Measurements from ENCODE around the gene TMA7. TPM values are rescaled to one million over a fixed set of nuclear protein-coding genes. Genes with fewer than 3 reads are reported as not detected.

The TMA7 gene
- total RNA-seq, 4 donors from 2014 or later: 122 to 281 (median 190) TPM

DNA sequence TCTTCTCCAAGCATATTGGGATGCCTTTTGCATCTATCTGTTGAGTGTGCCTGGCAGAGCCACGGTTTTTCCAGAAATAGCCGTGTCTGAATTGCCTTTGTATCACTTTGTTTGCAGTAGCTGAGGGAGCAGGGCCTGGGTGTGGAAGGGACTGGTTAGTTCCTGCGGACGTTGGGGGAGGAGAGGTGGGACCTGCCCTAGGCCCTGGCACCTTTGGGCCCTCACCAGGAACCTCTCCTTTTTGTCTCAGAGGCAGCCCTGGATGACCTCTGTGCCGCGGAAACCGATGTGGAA, 25.1 kb downstream of the TMA7 start:
- Histone ChIP-seq H3K4me3 (no peak overlapping the region), H3K9me3 (no peaks in the 10 kb centered on the region), H3K27ac (peak overlapping the region; percentile 97), H3K4me1 (peaks cover 50% of the 10 kb centered on the region), H3K36me3 (peaks cover 49% of the 10 kb centered on the region), H3K27me3 (no peaks in the 10 kb centered on the region)
- TF ChIP-seq POLR2A (IDR thresholded peaks at IDR 0.05) (no peak), EP300 (IDR thresholded peaks at IDR 0.05) (no peak)
- TF ChIP-seq, protein P1, sequence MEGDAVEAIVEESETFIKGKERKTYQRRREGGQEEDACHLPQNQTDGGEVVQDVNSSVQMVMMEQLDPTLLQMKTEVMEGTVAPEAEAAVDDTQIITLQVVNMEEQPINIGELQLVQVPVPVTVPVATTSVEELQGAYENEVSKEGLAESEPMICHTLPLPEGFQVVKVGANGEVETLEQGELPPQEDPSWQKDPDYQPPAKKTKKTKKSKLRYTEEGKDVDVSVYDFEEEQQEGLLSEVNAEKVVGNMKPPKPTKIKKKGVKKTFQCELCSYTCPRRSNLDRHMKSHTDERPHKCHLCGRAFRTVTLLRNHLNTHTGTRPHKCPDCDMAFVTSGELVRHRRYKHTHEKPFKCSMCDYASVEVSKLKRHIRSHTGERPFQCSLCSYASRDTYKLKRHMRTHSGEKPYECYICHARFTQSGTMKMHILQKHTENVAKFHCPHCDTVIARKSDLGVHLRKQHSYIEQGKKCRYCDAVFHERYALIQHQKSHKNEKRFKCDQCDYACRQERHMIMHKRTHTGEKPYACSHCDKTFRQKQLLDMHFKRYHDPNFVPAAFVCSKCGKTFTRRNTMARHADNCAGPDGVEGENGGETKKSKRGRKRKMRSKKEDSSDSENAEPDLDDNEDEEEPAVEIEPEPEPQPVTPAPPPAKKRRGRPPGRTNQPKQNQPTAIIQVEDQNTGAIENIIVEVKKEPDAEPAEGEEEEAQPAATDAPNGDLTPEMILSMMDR (IDR thresholded peaks at IDR 0.05): no peak
- WGBS: 20% methylated on average over 7 of the region's 7 CpGs
- DNase-seq (ENCODE audit: low spot score in 2 of 2): no peak

DNA sequence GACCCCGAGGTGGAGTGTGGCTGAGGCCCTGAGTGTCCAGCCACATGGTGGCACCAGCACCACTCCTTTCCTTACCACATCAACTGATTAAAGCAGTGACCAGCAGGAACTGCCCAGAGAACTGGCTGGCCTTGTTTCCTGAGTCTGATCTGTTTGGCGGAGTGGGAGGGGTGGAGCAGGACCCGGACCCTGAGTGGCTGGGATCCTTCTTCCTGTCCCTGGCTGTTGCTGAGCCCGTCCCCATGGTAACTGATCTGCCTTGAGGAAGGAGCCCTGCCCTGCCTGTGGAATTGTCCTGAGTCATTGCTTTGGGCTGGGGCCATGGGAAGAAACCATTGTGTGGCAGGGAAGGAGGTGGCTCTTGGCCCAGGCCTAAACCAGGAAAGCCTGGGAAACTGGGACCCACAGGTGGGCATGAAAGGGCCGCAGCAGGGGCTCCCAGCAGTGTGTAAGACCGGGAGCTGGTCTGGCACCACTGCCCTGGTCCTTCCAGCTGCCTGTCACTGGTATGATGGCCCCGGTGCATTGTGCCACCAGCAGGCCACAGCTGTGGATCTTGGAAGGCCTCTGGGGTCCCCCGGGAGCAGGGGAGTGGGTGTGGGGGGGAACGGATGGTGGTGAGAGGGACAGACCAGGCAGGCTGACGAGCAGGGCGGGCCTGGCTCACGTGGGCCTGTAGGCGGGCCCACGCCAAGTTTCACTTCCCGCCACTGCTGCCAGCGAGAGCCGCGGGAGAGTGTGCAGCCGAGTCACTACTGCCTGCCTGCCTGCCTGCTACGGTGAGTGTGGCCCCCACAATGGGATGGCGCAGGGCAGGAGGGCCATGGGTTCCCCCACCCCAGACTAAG, 25.7 kb downstream of the TMA7 start:
- H3K36me3 ChIP-seq: peaks cover 45% of the 10 kb centered on the region
- H3K4me3 ChIP-seq: peak overlapping the region; percentile 61
- no peaks in the 10 kb centered on the region for H3K27me3 ChIP-seq
- peaks cover 55% of the 10 kb centered on the region for H3K4me1 ChIP-seq
- DNase-seq (ENCODE audit: low spot score in 2 of 2): peak; percentile 99
- H3K27ac ChIP-seq: peak overlapping the region; percentile 97
- peak; percentile 34 to 82 (median 62) for TF ChIP-seq POLR2AphosphoS5 (IDR thresholded peaks at IDR 0.05)
- no peak for TF ChIP-seq EP300 (IDR thresholded peaks at IDR 0.05)
- TF ChIP-seq, protein P1 (IDR thresholded peaks at IDR 0.05): peak; percentile 49 to 60
- TF ChIP-seq POLR2A (IDR thresholded peaks at IDR 0.05): peak; percentile 6 to 85
- WGBS: 0% methylated on average over 4 of the region's 21 CpGs
- no peaks in the 10 kb centered on the region for H3K9me3 ChIP-seq

DNA sequence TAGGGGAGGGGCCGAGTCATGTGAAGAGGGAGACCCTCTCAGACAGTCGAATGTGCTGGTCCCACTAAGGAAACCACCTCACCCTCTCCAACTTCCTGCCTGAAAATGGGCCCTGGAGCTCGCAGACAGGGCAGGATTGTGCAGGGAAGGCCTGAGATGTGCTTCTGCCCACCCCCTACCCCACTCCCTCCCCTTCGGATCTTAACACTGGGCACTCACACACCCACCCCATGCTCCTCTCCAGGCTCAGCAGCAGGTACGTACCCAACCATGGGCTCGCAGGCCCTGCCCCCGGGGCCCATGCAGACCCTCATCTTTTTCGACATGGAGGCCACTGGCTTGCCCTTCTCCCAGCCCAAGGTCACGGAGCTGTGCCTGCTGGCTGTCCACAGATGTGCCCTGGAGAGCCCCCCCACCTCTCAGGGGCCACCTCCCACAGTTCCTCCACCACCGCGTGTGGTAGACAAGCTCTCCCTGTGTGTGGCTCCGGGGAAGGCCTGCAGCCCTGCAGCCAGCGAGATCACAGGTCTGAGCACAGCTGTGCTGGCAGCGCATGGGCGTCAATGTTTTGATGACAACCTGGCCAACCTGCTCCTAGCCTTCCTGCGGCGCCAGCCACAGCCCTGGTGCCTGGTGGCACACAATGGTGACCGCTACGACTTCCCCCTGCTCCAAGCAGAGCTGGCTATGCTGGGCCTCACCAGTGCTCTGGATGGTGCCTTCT, 26.5 kb downstream of the TMA7 start:
- Histone ChIP-seq H3K4me3 (peak overlapping the region; percentile 61), H3K27ac (peak overlapping the region; percentile 97), H3K27me3 (no peaks in the 10 kb centered on the region), H3K4me1 (peaks cover 61% of the 10 kb centered on the region), H3K36me3 (peaks cover 37% of the 10 kb centered on the region), H3K9me3 (no peaks in the 10 kb centered on the region)
- TF ChIP-seq POLR2AphosphoS5 (IDR thresholded peaks at IDR 0.05): peak in 1 of 3 donors; percentile 60
- no peak for TF ChIP-seq EP300 (IDR thresholded peaks at IDR 0.05)
- TF ChIP-seq, protein P1 (IDR thresholded peaks at IDR 0.05): no peak
- no peak for TF ChIP-seq POLR2A (IDR thresholded peaks at IDR 0.05)
- 3% methylated on average over 10 of the region's 19 CpGs for WGBS
- no peak for DNase-seq (ENCODE audit: low spot score in 2 of 2)

DNA sequence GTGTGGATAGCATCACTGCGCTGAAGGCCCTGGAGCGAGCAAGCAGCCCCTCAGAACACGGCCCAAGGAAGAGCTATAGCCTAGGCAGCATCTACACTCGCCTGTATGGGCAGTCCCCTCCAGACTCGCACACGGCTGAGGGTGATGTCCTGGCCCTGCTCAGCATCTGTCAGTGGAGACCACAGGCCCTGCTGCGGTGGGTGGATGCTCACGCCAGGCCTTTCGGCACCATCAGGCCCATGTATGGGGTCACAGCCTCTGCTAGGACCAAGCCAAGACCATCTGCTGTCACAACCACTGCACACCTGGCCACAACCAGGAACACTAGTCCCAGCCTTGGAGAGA, 27.0 kb downstream of the TMA7 start:
- Histone ChIP-seq H3K9me3 (no peaks in the 10 kb centered on the region), H3K36me3 (peaks cover 32% of the 10 kb centered on the region), H3K4me1 (peaks cover 67% of the 10 kb centered on the region), H3K27ac (peak overlapping the region; percentile 97), H3K4me3 (peak overlapping the region; percentile 61), H3K27me3 (no peaks in the 10 kb centered on the region)
- TF ChIP-seq POLR2AphosphoS5 (IDR thresholded peaks at IDR 0.05) (no peak), POLR2A (IDR thresholded peaks at IDR 0.05) (no peak), EP300 (IDR thresholded peaks at IDR 0.05) (no peak)
- TF ChIP-seq, protein P1 (IDR thresholded peaks at IDR 0.05): no peak
- no CpG with 5 or more reads among the region's 9 CpGs for WGBS
- DNase-seq (ENCODE audit: low spot score in 2 of 2): no peak
